GM10847 (cell line): ENCODE data around the gene CAVIN3.

ENCODE experiments used
- POLR2A ChIP-seq: IDR thresholded peaks from 2 replicates; pipeline ENCODE4 v1.6.1; 2011; ENCODE audit not compliant: insufficient read length; ENCODE audit errors: extremely low read depth

The CAVIN3 gene

GRCh38 chr11:6305297-6305696 is 15.0 kb downstream of the CAVIN3 start:
- no peak for TF ChIP-seq POLR2A

DNA sequence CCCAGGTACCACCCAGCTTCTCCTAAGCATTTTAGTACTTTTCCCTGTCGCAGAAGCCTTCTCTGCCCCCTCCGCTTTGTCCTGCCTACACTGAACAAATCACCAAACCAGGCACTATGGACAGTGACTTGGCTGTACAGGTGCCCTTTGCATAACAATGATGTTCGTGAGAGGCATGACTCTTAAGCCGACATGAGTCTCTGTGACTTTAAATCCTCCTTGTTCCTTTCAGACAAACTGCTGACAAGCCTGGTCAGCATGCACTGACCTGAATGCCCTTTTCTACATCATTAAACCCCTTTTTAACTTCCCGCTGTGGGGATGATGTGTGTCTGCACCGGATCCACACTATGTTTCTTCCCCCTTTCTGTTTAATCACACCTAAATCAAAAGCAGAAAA is 16.6 kb downstream of the CAVIN3 start:
- no peak for TF ChIP-seq POLR2A

- TF ChIP-seq POLR2A = no peak
Observed at GRCh38 chr11:6301096-6301495, 19.2 kb downstream of the CAVIN3 start.

DNA sequence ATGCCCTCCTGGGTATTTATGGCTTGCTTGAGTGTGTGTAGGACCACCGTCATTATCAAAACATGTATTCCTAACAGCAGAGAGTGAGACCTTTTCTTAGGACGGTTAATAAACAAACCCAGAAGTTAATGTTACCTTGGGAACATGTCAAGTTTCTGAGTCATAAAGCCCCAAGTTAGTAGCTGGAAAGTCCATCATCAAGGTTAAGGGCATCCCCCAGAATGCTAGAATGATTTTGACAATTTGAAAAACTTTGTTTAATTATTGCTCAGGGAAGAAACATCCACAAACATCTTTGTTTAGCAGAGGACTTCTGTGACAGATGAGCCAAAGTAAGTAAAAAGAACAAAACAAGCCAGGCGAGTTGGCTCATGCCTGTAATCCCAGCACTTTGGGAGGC is 20.0 kb downstream of the CAVIN3 start:
- TF ChIP-seq POLR2A = no peak

DNA sequence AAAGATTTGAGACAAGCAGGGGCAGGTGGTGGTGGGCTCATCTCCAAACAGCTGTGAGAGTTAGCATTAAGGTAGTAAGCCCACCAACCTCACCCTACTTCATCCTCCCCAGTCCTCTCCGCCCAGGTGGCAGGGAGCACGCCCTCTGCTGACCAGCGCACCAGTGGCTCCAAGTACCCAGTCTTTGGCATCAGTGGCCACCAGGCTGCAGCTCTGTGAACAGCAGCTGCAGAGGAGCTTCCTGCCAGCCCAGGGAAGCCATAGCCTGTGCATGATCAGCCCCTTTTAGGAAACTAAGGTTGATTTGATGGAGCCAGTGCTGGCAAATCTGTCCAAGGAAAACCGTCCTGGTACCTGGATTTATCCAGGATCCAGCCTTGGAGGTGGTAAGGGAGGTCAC is 21.7 kb downstream of the CAVIN3 start:
- no peak for TF ChIP-seq POLR2A

DNA sequence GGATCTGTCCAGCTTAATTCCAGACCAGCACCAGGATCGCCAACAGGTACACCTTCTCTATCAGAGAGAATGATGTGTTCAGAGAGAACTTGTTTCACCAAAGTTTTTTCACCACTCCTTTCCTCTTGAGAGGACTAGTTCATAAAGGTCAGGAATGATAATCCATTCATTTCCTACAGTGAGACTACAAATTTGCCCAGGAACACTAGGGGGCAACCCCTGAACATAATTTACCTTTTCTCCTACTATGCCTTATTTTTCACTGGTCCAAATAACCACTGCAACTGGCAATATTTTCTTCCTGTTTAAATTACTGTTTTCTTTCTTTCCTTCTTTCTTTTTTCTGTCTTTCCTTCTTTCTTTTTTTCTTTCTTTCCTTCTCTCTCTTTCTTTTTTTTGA is 22.5 kb downstream of the CAVIN3 start:
- no peak for TF ChIP-seq POLR2A

GRCh38 chr11:6285019-6285418 is 35.3 kb downstream of the CAVIN3 start:
- no peak for TF ChIP-seq POLR2A

DNA sequence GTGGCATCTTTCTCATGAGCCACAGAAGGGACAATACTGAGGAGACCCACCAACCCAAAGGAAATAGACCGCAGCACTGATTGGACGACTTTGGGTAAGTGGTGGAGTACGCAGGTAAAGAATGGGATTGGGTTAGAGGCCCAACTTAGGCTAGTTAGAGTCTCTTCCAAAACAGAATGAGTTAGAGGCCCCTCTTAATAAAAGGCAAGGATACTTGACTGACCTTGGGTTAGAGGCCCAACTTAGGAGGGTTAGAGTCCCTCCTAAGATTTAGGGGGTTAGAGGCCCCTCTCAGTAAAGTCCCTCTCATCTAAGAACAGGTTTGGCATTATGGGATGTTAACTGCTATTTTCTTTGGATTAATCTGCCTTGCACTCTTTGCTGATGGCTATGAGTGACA is 36.1 kb downstream of the CAVIN3 start:
- TF ChIP-seq POLR2A = no peak

DNA sequence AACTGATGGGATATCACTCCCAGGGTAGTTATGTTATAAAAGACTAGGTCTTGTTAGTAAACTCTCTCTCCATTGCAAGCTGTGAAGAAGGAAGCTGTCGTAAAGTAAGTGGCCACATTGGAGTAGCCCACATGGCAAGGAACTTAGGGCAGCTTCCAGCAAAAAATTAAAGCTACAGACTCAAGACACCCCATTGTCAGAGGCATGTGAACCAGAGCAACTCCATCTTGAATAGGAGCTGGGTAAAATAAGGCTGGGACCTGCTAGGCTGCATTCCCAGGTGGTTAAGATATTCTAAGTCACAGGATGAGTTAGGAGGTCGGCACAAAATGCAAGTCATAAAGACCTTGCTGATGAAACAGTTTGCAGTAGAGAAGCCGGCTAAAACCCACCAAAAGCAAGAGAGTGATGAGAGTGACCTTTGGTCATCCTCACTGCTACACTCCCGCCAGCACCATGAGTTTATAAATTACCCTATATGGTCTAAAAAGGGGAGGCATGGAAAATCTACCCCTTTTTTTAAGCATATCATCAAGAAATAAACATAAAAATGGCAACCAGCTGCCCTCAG is 36.8 kb downstream of the CAVIN3 start:
- no peak for TF ChIP-seq POLR2A

- no peak for TF ChIP-seq POLR2A
Observed at GRCh38 chr11:6273188-6273587, 47.1 kb downstream of the CAVIN3 start.

GRCh38 chr11:6271598-6271997 is 48.7 kb downstream of the CAVIN3 start:
- TF ChIP-seq POLR2A = no peak

DNA sequence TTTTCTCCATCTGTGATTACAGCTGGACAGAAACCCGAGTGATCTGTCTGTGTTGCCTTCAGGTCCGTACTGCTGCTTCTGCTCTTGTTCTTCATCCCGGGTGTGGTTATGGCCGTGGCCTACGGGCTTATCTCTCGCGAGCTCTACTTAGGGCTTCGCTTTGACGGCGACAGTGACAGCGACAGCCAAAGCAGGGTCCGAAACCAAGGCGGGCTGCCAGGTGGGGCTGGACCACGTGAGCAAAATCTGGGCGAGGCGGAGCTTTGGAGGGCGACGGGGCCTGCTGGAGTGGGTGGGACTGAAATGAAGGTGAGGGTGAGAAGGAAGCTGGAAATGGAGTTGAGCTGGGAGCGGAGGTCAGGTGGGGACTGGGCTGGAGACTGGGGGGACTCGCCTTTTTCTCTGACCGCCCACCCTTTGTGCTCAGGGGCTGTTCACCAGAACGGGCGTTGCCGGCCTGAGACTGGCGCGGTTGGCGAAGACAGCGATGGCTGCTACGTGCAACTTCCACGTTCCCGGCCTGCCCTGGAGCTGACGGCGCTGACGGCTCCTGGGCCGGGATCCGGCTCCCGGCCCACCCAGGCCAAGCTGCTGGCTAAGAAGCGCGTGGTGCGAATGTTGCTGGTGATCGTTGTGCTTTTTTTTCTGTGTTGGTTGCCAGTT is 49.6 kb downstream of the CAVIN3 start:
- TF ChIP-seq POLR2A = no peak

DNA sequence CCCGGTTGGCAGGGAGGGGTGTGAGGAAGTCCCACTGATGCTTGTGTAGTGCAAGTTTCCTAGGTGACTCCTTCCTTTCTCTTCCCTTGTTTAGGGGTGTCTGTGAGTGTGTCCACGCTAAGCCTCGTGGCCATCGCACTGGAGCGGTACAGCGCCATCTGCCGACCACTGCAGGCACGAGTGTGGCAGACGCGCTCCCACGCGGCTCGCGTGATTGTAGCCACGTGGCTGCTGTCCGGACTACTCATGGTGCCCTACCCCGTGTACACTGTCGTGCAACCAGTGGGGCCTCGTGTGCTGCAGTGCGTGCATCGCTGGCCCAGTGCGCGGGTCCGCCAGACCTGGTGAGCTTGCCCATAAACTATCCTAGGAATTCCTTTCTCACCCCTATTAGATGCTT is 50.3 kb downstream of the CAVIN3 start:
- TF ChIP-seq POLR2A = no peak
